Measurements from ENCODE around the gene C11orf54.

GRCh38 chr11:93710239-93710638 lies 31.2 kb upstream of the C11orf54 start:
- TF ChIP-seq CTCF (conservative IDR thresholded peaks at IDR 0.05; ENCODE audit: low read length) = no peak
- TF ChIP-seq EZH2phosphoT487 (IDR thresholded peaks at IDR 0.05; ENCODE audit: borderline replicate concordance) = no peak
